ENCODE measurements around the gene TLR9. TPM values are rescaled to one million over a fixed set of nuclear protein-coding genes. Genes with fewer than 3 reads are reported as not detected.

Gene TLR9
- total and polyA plus RNA-seq, 9 of the 15 experiments (the other 6 are each of a cell fraction or from before 2014, with no cell fraction given), result not detected

- Histone ChIP-seq H3K27ac (ENCODE audit: extremely low read depth, low read depth, low read length) (no peak overlapping the region), H3K4me3 (no peak overlapping the region), H3K4me1 (replicated peaks in 1 of 2; ENCODE audit: control insufficient read depth in 2 of 2, insufficient read depth in 2 of 2, low read length in 2 of 2) (peaks cover 0 to 49% of the 10 kb centered on the region in 2 experiments; a peak in 3 of 5 replicates), H3K36me3 (ENCODE audit: control insufficient read depth, insufficient read depth, low read length) (peaks cover 34% of the 10 kb centered on the region; the same call in 2 of the 3 replicates), H3K79me2 (ENCODE audit: control insufficient read depth, insufficient read depth, low read length) (peaks cover 5% of the 10 kb centered on the region; the same call in 2 of the 3 replicates), H3K9me3 (replicated peaks; ENCODE audit: control insufficient read depth, insufficient read depth, low read depth, low read length) (no peaks in the 10 kb centered on the region), H3K9me1 (ENCODE audit: control insufficient read depth, insufficient read depth, low read length) (no peaks in the 10 kb centered on the region), H4K20me1 (replicated peaks; ENCODE audit: control insufficient read depth, insufficient read depth, low read length) (no peaks in the 10 kb centered on the region; the same call in 1 of the 2 replicates), H3K27me3 (ENCODE audit: control insufficient read depth in 2 of 2, insufficient read depth in 2 of 2, low read length in 2 of 2) (no peaks in the 10 kb centered on the region), H2AFZ (ENCODE audit: low read depth, low read length) (no peak overlapping the region), H3K9ac (ENCODE audit: insufficient read depth in 1 of 2, low read depth in 2 of 2, low read length in 2 of 2) (no peak overlapping the region; a peak in 1 of 4 replicates), H3K4me2 (ENCODE audit: insufficient read depth, low read length) (no peak overlapping the region)
- BruUV-seq (replicated peaks), result no TSS peak
- TF ChIP-seq SFPQ (IDR thresholded peaks at IDR 0.05; ENCODE audit: low read depth, low read length) (no peak), RB1 (IDR thresholded peaks at IDR 0.05; ENCODE audit: low read depth) (no peak), L3MBTL2 (IDR thresholded peaks at IDR 0.05) (no peak), U2AF1 (optimal IDR thresholded peaks at IDR 0.05; ENCODE audit: low read depth, low read length) (no peak), MEF2D (tag; conservative IDR thresholded peaks at IDR 0.05; ENCODE audit: low read depth) (no peak)
- ATAC-seq, result no peak
- intact Hi-C loops (cut with micrococcal nuclease), result loop anchor here (5.0 kb wide), 1 partner anchor 106 kb away; no protein-coding TSS in a partner anchor
- ChIA-PET CTCF (ENCODE audit: low intra/inter-chr PET ratio) (interaction anchor here (0.8 to 3.2 kb wide), 5 partner anchors 47 to 155 kb away, joined by 3 to 18 read pairs (median 4); partner anchors contain the start of gene WDR82), POLR2A (interaction anchor here (1.0 to 1.1 kb wide), 3 partner anchors 15 to 109 kb away, joined by 5 to 8 read pairs (median 6); partner anchors contain the start of gene POC1A)
- 86% methylated on average over 11 of the region's 16 CpGs for WGBS (ENCODE audit: insufficient coverage, low coverage, missing lambda C conversion rate)
- no peak for FAIRE-seq
- no peak for DNase-seq (ENCODE audit: extremely low read depth in 1 of 4, low spot score in 3 of 4)
- in situ Hi-C loops (cut with MboI), result no loop called here
Measured at GRCh38 chr3:52230889-52231499, 5.5 kb upstream of the TLR9 start.

Measured in K562 (cell line).